Measurements from ENCODE around the gene SYNE1. TPM values are rescaled to one million over a fixed set of nuclear protein-coding genes. Genes with fewer than 3 reads are reported as not detected.

Gene SYNE1
- total RNA-seq, 1 donor from 2014 or later, result 233 TPM

- TF ChIP-seq CTCF (IDR thresholded peaks at IDR 0.05), result no peak
- Histone ChIP-seq H3K9me3 (no peaks in the 10 kb centered on the region), H3K27ac (peak overlapping the region; percentile 81 to 84), H3K4me3 (peak overlapping the region in 1 of 2 donors; percentile 7), H3K4me1 (peaks cover 12 to 53% of the 10 kb centered on the region in 2 donors), H3K36me3 (peaks cover 28 to 34% of the 10 kb centered on the region in 2 donors), H3K27me3 (no peaks in the 10 kb centered on the region)
- intact Hi-C loops (cut with DNase I), result loop anchor here (5.0 kb wide), 1 partner anchor 506 kb away; no protein-coding TSS in a partner anchor
- DNase-seq (ENCODE audit: low spot score in 2 of 2), result no peak
Observed at GRCh38 chr6:152273002-152273401, 364.2 kb downstream of the SYNE1 start.

GRCh38 chr6:152272486-152272885 is 364.7 kb downstream of the SYNE1 start:
- intact Hi-C loops (cut with DNase I), result loop anchor here (5.0 kb wide), 1 partner anchor 505 kb away; no protein-coding TSS in a partner anchor
- H3K27me3 ChIP-seq, result no peaks in the 10 kb centered on the region
- no peaks in the 10 kb centered on the region for H3K9me3 ChIP-seq
- peaks cover 12 to 58% of the 10 kb centered on the region in 2 donors for H3K4me1 ChIP-seq
- H3K36me3 ChIP-seq, result peaks cover 28 to 29% of the 10 kb centered on the region in 2 donors
- DNase-seq (ENCODE audit: low spot score in 2 of 2), result no peak
- peak overlapping the region; percentile 7 to 47 for H3K4me3 ChIP-seq
- H3K27ac ChIP-seq, result peak overlapping the region; percentile 81 to 84
- no peak for TF ChIP-seq CTCF (IDR thresholded peaks at IDR 0.05)

GRCh38 chr6:152271776-152272464 is 365.2 kb downstream of the SYNE1 start:
- H3K9me3 ChIP-seq, result no peaks in the 10 kb centered on the region
- H3K4me1 ChIP-seq, result peaks cover 12 to 59% of the 10 kb centered on the region in 2 donors
- no peak for TF ChIP-seq CTCF (IDR thresholded peaks at IDR 0.05)
- peak overlapping the region; percentile 32 to 47 for H3K4me3 ChIP-seq
- peak in 1 of 2 donors; percentile 80 for DNase-seq (ENCODE audit: low spot score in 2 of 2)
- peaks cover 22 to 23% of the 10 kb centered on the region in 2 donors for H3K36me3 ChIP-seq
- H3K27me3 ChIP-seq, result no peaks in the 10 kb centered on the region
- peak overlapping the region; percentile 81 to 84 for H3K27ac ChIP-seq
- intact Hi-C loops (cut with DNase I), result loop anchor here (2.0 to 5.0 kb wide), 2 partner anchors 25 to 505 kb away; no protein-coding TSS in a partner anchor

- DNase-seq (ENCODE audit: low spot score in 2 of 2), result no peak
- H3K4me1 ChIP-seq, result peaks cover 12 to 69% of the 10 kb centered on the region in 2 donors
- peak overlapping the region; percentile 81 to 84 for H3K27ac ChIP-seq
- no peak overlapping the region for H3K4me3 ChIP-seq
- peaks cover 10 to 13% of the 10 kb centered on the region in 2 donors for H3K36me3 ChIP-seq
- H3K9me3 ChIP-seq, result no peaks in the 10 kb centered on the region
- intact Hi-C loops (cut with DNase I), result loop anchor here (2.0 to 5.0 kb wide), 2 partner anchors 24 to 503 kb away; no protein-coding TSS in a partner anchor
- H3K27me3 ChIP-seq, result no peaks in the 10 kb centered on the region
- no peak for TF ChIP-seq CTCF (IDR thresholded peaks at IDR 0.05)
Observed at GRCh38 chr6:152270301-152270925, 366.7 kb downstream of the SYNE1 start.

GRCh38 chr6:152268846-152269442 is 368.2 kb downstream of the SYNE1 start:
- no peaks in the 10 kb centered on the region for H3K9me3 ChIP-seq
- no peak for TF ChIP-seq CTCF (IDR thresholded peaks at IDR 0.05)
- H3K4me3 ChIP-seq, result no peak overlapping the region
- intact Hi-C loops (cut with DNase I), result loop anchor here (10.0 kb wide), 1 partner anchor 594 kb away; no protein-coding TSS in a partner anchor
- peaks cover 12 to 59% of the 10 kb centered on the region in 2 donors for H3K4me1 ChIP-seq
- H3K27me3 ChIP-seq, result no peaks in the 10 kb centered on the region
- peak overlapping the region; percentile 81 to 84 for H3K27ac ChIP-seq
- H3K36me3 ChIP-seq, result peaks cover 12 to 14% of the 10 kb centered on the region in 2 donors
- no peak for DNase-seq (ENCODE audit: low spot score in 2 of 2)

Data from ascending aorta (tissue), 2 donors.